LHCN-M2 (cell line): Measurements from ENCODE around the gene OTP. TPM values are rescaled to one million over a fixed set of nuclear protein-coding genes. Genes with fewer than 3 reads are reported as not detected.
A peak's percentile ranks its signal among the peaks of the same experiment; 100 is the strongest.

ENCODE experiments used
- DNase-seq: peaks from one replicate; pipeline ENCODE4 v3.0.0-alpha.2; 2012; ENCODE audit warnings: low read depth
- polyA plus RNA-seq: library from polyadenylated mRNA; unstranded; fragments of >200 nt; gene quantifications from one replicate; pipeline ENCODE4 v1.2.1, GENCODE V29; 2012; ENCODE audit warnings: missing spikeins
- total RNA-seq: library from RNA; depleted of rRNA; stranded (reverse); fragments of >200 nt; gene quantifications from 2 replicates; pipeline ENCODE4 v1.2.3, GENCODE V29; 2014; rRNA removed

Gene OTP
- not detected in 2 replicates for total RNA-seq
- not detected for polyA plus RNA-seq

DNA sequence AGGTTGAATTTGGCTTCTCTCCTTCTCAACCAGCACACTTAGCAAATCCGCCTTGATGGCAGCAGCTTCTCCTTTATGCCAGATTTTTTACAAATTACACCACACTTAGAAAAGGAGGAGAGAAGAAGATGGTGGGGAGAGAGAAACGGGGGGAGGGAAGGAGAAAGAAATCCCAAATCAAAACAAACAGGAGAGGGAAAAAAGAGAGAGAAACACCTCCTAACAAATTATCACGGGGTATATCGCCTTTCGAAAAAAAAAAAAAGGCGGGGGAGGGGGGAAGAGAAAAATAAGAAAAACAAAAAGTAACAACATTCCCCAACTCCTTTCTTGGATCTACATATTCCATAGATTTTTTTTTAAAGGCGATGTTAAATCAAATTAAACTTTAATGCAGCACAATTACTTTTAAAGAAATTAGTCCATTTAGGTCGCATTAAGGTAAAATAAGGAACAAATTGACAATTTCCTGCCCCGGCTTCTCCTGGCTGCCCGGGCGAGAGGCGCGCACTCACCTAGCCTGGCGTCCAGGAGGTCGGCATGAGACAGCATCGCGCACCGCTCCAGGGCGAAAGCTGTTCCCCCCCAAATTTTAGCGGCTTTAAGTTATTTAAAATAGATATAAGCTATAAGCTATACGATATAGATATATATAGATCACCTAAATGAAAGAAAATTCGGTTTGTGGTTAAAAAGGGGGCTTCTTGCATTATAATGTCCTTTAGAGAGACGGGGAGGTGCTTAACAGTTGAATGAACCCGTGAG, at the start of gene OTP:
TSS of gene OTP (minus strand) at position 716 of the 765 bp plus-strand sequence. CDS start at position 552, 164 bp downstream.
- no peak for DNase-seq

DNA sequence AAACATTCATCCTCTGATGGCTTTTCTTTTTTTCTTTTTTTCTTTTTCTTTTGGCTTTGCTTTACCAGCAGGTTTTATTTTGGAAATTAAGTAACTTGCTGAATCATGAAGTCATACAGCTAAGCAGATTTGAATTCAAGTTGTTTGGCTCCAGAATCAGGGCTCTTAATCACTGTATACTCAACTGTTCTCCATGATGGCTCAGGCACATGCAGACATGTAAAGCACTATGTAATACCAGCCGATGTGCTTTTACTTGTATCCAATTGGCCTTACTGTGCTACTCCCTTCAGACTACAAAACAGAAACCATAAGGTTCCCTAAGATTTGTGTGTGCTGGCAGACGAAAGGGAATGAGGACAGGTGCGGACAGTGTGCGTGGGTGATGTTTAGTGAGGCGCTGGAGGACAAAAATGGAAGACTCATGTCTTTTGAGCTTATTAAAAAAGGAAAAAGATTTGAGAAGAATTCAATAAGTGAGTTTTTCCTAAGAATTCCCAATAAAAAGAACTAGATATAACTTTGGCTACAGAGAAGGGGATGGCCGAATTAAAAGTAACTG, 44.7 kb upstream of the OTP start:
- peak; percentile 14 for DNase-seq

DNA sequence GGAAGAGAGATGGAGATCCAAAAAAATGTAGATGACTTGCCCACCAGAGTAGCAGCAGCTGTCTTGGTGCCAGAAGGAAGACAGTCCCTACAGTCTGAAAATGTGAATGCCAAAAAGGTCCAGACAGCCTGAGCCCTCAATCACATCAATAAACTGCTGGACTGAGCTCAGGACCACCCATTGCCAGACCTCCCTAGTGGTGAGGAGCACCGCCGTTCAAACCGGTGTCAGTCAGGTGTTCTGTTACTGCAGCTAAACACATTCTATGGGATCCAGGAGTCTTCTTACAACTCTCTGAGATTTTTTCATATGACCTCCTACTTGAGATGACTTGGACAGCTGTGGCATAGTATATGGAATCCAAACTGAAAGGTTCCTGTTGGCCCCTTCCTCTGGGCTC, 32.0 kb upstream of the OTP start:
- no peak for DNase-seq

- DNase-seq: no peak
Measured at GRCh38 chr5:77669677-77670076, 31.2 kb upstream of the OTP start.

GRCh38 chr5:77663090-77663863, 24.8 kb upstream of the OTP start:
- no peak for DNase-seq

DNA sequence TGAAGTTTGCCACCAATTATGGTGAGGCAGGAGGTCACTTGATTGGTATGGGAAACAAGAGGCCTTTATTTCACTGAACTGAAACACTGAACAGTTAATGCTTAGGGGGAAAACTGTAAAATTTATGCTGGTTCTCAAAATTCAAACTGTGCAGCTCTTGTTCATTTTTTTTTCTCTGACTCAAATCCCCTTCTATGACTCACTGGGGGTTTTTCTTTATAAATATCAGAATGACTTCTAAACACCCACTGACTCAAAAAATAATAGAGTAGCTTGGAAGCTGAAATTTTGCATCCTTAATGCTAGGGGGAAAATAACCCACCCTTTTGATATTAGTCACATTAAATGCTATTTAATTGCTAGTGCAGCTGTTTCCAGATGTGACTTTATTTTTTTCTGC, 24.1 kb upstream of the OTP start:
- DNase-seq: no peak

DNA sequence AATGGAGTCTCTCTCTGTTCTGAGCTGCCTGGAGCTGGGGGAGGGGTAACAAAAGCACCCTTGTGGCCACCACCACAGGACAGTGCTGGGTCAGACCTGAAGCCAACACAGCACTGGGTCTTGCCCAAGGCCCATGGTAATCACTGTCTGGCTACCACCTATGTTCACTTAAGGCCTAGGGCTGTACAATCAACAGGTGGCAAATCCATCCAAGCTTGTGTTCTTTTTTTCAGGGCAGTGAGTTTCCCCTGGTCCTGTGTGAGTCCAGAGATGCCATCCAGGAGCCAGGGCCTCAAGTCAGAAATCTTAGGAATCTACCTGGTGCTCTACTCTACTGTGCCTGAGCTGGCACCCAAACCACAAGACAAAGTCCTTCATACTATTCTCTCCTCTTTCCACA, 20.1 kb upstream of the OTP start:
- no peak for DNase-seq

GRCh38 chr5:77651343-77651742, 12.8 kb upstream of the OTP start:
- DNase-seq: no peak

- no peak for DNase-seq
Measured at GRCh38 chr5:77650686-77651085, 12.2 kb upstream of the OTP start.

DNA sequence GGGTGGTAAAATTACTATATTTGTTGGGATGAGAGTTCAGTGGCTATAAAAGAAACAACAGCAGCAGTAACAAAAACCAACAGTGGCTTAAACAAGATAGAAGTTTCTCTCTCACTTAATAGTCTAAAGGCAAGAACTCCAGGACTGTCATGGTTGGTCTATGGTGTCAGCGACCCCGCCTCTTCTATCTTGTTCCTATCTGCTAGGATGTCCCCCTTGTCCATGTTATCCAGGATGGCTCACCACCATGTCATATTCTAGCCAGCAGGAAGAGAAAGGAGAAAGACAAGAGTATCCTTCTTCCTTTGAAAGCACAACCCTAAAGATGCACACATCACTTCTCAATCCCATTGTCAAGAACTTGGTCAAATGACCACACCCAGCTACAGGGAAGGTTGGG, 11.3 kb upstream of the OTP start:
- no peak for DNase-seq

GRCh38 chr5:77645995-77646639, 7.6 kb upstream of the OTP start:
- DNase-seq: no peak

GRCh38 chr5:77645158-77645994, 6.9 kb upstream of the OTP start:
- no peak for DNase-seq

DNA sequence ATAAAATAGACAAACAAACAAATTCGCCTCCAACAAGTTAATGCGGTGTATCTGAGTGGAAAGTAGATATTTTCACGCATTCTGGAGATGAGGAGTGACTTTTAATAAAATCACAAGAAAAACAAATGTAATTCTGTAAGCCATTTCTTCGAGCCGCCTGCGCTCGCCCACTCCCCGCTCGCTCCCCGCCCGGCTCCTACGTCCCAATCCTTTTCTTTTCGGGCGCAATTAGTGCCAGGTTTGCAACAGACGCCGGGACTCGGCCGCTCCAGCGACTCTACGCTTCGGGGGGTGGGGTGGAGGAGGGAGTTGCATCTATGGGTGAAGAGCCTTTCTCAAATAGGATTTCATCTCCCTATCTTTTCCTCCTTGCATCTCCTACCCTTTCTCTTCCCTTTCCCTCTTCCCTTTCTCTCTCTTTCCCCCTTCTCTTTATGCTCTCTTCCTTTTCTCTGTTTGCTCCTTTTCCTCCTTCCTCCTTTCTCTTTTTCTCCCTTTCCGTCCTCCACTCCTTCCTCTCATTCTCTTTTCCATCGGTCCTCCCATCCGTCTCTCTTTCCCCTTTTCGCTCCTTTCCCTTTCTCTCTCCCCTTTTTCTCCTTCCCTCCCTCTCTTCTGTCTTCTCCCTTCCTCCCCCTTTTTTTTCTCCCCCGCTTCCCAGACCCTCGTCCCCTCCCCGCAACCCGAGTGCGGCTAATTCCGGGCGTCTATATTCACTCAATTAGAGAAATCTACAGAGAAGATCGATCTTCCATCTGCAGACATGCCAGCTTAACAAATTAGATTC, 6.1 kb upstream of the OTP start:
- no peak for DNase-seq

- no peak for DNase-seq
Measured at GRCh38 chr5:77643654-77644370, 5.3 kb upstream of the OTP start.

GRCh38 chr5:77642738-77643653, 4.5 kb upstream of the OTP start:
- no peak for DNase-seq

DNA sequence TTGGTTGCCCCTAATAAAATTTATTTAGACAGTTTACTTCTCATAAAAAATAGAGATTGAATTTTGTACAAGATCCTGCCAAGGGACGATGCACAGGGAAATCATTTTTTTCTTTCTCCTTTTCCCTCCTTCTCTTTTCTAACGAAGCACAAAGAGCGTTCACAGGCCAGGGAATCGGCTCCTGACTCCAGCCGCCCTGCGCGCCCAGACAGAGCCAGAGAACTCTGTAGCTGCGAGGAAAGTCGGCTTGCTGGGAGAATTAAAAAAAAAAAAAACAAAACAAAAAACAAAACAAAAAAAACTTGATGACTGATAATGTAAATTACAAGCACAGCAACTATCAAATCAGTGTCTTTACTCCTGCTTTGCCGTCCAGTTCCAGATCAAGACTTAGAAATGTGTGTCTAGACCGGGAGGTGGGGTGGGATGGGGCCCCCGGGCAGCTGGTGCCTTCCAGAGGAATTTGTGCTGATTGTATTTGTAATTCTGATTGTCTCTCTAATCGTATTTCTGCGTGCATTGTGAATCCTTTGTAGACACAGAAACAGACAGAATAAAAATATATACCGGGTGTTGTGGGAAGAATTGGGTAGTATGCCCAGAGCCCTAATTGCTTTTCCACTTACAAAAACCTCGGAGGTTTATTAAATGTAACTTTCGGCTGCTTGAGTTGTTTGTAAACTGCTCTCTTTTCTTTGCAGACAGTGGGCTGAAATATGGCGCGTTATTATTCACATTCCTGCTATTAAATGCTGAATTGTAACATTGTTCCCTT, 3.6 kb upstream of the OTP start:
- no peak for DNase-seq

DNA sequence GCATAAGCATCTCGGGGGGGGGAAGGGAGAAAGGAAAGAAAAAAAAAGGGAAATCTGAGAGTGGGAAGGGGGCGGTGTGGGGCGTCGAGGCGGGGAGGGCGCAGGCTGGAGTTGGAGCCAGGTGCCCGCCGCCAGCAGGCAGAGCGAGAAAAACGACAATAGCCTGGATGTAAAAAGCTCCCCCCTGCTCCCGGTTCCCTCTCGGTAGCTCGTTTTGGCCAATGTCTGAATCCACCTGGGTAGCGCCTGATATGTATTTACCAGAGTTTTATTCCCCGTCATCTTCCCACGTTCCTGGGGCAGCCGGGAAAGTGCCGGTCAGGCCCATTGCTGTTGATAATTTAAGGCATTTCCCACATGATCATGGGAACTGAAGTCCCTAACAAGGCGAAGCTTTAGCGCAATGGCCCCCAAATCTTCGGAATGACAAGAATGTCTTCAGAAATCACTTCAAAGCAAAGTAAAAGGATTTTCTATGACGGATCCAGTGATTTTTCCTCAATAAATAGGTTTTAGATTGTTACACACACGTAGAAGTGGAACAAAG, 3.0 kb upstream of the OTP start:
- DNase-seq: no peak
